A549 (cell line): ENCODE data around the gene TMEM108. TPM values are rescaled to one million over a fixed set of nuclear protein-coding genes. Genes with fewer than 3 reads are reported as not detected.

Experiments used
- ATAC-seq, 2 experiments: fragments of 200-7000 bp in 1 of 2; fragments of >200 bp in 1 of 2; cut with Nextera tagmentation in 1 of 2; cut with Tn5 transposase in 1 of 2; 3 replicates each; pipeline versions ENCODE4 v1.8.0 to v1.9.1; 2018 to 2020; ENCODE audit warnings: mild to moderate bottlenecking in 1 of 2, moderate library complexity in 1 of 2
- CTCF ChIA-PET: fragments of 300-600 bp; sonication (Branson Sonifier 250); formaldehyde crosslinking; extraction: SDS; loops from one replicate; lab custom pipeline; 2021; ENCODE audit warnings: antibody characterized with exemption, inconsistent platforms; lab: Yijun Ruan, JAX
- POLR2A ChIA-PET: fragments of 350-600 bp; formaldehyde crosslinking; extraction: SDS; loops from one replicate; lab custom pipeline; 2021; ENCODE audit warnings: antibody characterized with exemption, inconsistent platforms; lab: Yijun Ruan, JAX
- DNase-seq, 2 experiments: peaks; one replicate each; pipeline versions ENCODE4 v3.0.0 to v3.0.0-alpha.2; 2011 to 2016; ENCODE audit warnings: low read depth in 1 of 2, low spot score in 1 of 2
- FAIRE-seq: peaks from 2 replicates; lab custom pipeline; 2011; peaks lifted over from hg19 to GRCh38; lab: Jason Lieb, UNC
- H3K27ac ChIP-seq, 2 experiments: fragments of >200 bp; sonication (Bioruptor Twin); formaldehyde crosslinking; 3 replicates each; pipeline ENCODE4 v1.5.1; 2016 to 2017
- H3K4me1 ChIP-seq: fragments of >200 bp; sonication (Bioruptor Twin); formaldehyde crosslinking; 3 replicates; pipeline ENCODE4 v1.6.1; 2016
- H3K4me2 ChIP-seq: fragments of >200 bp; sonication (Bioruptor Twin); formaldehyde crosslinking; 3 replicates; pipeline ENCODE4 v1.6.1; 2016
- H3K4me3 ChIP-seq: fragments of >200 bp; sonication (Bioruptor Twin); formaldehyde crosslinking; 3 replicates; pipeline ENCODE4 v1.5.1; 2016
- H3K9me3 ChIP-seq: fragments of >200 bp; sonication (Bioruptor Twin); formaldehyde crosslinking; 3 replicates; pipeline ENCODE4 v1.6.1; 2016
- ATOH8 ChIP-seq: fragments of 250-450 bp; sonication (Bioruptor Pico); IDR thresholded peaks from 2 replicates; pipeline ENCODE4 v1.5.0; 2020; ENCODE audit warnings: low read depth, mild to moderate bottlenecking, moderate library complexity
- BHLHE40 ChIP-seq: IDR thresholded peaks from 2 replicates; pipeline ENCODE4 v1.6.1; 2012; ENCODE audit warnings: low read depth, low read length, inconsistent platforms
- CBX2 ChIP-seq: fragments of 200-600 bp; sonication (generic); IDR thresholded peaks from 2 replicates; pipeline ENCODE4 v1.6.1; 2016; ENCODE audit warnings: low read depth, mild to moderate bottlenecking, borderline replicate concordance
- CEBPB ChIP-seq, 2 experiments: fragments of >200 bp in 1 of 2; sonication (Bioruptor Twin) in 1 of 2; formaldehyde crosslinking in 1 of 2; IDR thresholded peaks; 2 replicates each; pipeline ENCODE4 v1.6.1; 2012 to 2016
- CTCF ChIP-seq: fragments of >200 bp; sonication (Bioruptor Twin); formaldehyde crosslinking; IDR thresholded peaks from 3 replicates; pipeline ENCODE4 v1.5.1; 2016
- FOSB ChIP-seq: fragments of 250-450 bp; sonication (Bioruptor Pico); IDR thresholded peaks from 2 replicates; pipeline ENCODE4 v1.5.0; 2020; ENCODE audit warnings: mild to moderate bottlenecking, moderate library complexity
- FOSL2 ChIP-seq, 2 experiments: fragments of 450-650 bp in 1 of 2; fragments of >200 bp in 1 of 2; sonication (Bioruptor Twin) in 1 of 2; formaldehyde crosslinking; IDR thresholded peaks; 2 replicates each; pipeline versions ENCODE4 v1.5.0 to v1.6.1; 2016 to 2020; ENCODE audit warnings: mild to moderate bottlenecking in 1 of 2, moderate library complexity in 1 of 2
- FOXS1 ChIP-seq: fragments of 250-450 bp; sonication (Bioruptor Pico); IDR thresholded peaks from 2 replicates; pipeline ENCODE4 v1.5.0; 2020; ENCODE audit warnings: mild to moderate bottlenecking, moderate library complexity
- GATA3 ChIP-seq: IDR thresholded peaks from 2 replicates; pipeline ENCODE4 v1.6.1; 2012; ENCODE audit warnings: borderline replicate concordance
- HOXA7 ChIP-seq: fragments of 250-450 bp; sonication (Bioruptor Pico); IDR thresholded peaks from 2 replicates; pipeline ENCODE4 v1.5.0; 2020; ENCODE audit warnings: mild to moderate bottlenecking, moderate library complexity
- HOXB13 ChIP-seq: fragments of 250-450 bp; sonication (Bioruptor Pico); IDR thresholded peaks from 2 replicates; pipeline ENCODE4 v1.5.0; 2020; ENCODE audit warnings: low read depth, mild to moderate bottlenecking, moderate library complexity
- HOXB5 ChIP-seq: fragments of 250-450 bp; sonication (Bioruptor Pico); IDR thresholded peaks from 2 replicates; pipeline ENCODE4 v1.5.0; 2020; ENCODE audit warnings: mild to moderate bottlenecking, moderate library complexity
- KDM1A ChIP-seq: fragments of 200-600 bp; sonication (generic); IDR thresholded peaks from 2 replicates; pipeline ENCODE4 v1.6.1; 2016; ENCODE audit warnings: low read depth, mild to moderate bottlenecking
- KDM5A ChIP-seq: fragments of 200-600 bp; sonication (generic); IDR thresholded peaks from 2 replicates; pipeline ENCODE4 v1.6.1; 2016; ENCODE audit warnings: antibody characterized with exemption, mild to moderate bottlenecking
- MAFK ChIP-seq: fragments of 450-650 bp; IDR thresholded peaks from 2 replicates; pipeline ENCODE4 v1.6.1; 2014; ENCODE audit not compliant: partially characterized antibody
- NFE2L2 ChIP-seq: fragments of 150-350 bp; conservative IDR thresholded peaks from 2 replicates; pipeline ENCODE4 v1.6.1; 2014; ENCODE audit warnings: low read length
- PBX3 ChIP-seq: IDR thresholded peaks from 2 replicates; pipeline ENCODE4 v1.6.1; 2012
- PHF8 ChIP-seq: fragments of 200-600 bp; sonication (generic); IDR thresholded peaks from 2 replicates; pipeline ENCODE4 v1.6.1; 2016; ENCODE audit warnings: low read depth, mild to moderate bottlenecking, antibody characterized with exemption, moderate library complexity, borderline replicate concordance
- POLR2A ChIP-seq: IDR thresholded peaks from 2 replicates; pipeline ENCODE4 v1.6.1; 2012; ENCODE audit warnings: mild to moderate bottlenecking, low read length
- RARB ChIP-seq: fragments of 250-450 bp; sonication (Bioruptor Pico); IDR thresholded peaks from 2 replicates; pipeline ENCODE4 v1.8.0; 2021; ENCODE audit warnings: mild to moderate bottlenecking, moderate library complexity
- REST ChIP-seq: fragments of 200-600 bp; sonication (generic); IDR thresholded peaks from 2 replicates; pipeline ENCODE4 v1.6.1; 2016; ENCODE audit warnings: antibody characterized with exemption, mild to moderate bottlenecking, moderate library complexity
- RNF2 ChIP-seq: fragments of 200-600 bp; sonication (generic); IDR thresholded peaks from 2 replicates; pipeline ENCODE4 v1.6.1; 2016; ENCODE audit warnings: low read depth, mild to moderate bottlenecking, antibody characterized with exemption, moderate library complexity, borderline replicate concordance
- SREBF2 ChIP-seq: fragments of 450-650 bp; IDR thresholded peaks from 2 replicates; pipeline ENCODE4 v1.6.1; 2014; ENCODE audit warnings: mild to moderate bottlenecking, moderate library complexity
- ZFP36 ChIP-seq: fragments of 450-650 bp; IDR thresholded peaks from 2 replicates; pipeline ENCODE4 v1.6.1; 2014; ENCODE audit warnings: borderline replicate concordance; ENCODE audit not compliant: partially characterized antibody
- ZNF302 ChIP-seq: fragments of 250-450 bp; sonication (Bioruptor Pico); IDR thresholded peaks from 2 replicates; pipeline ENCODE4 v1.9.0; 2021; ENCODE audit warnings: inconsistent platforms, mild to moderate bottlenecking, moderate library complexity
- ZSCAN20 ChIP-seq: fragments of 250-450 bp; sonication (Bioruptor Pico); IDR thresholded peaks from 2 replicates; pipeline ENCODE4 v1.8.0; 2022; ENCODE audit warnings: mild to moderate bottlenecking, moderate library complexity
- WGBS: methylation state at CpG from one replicate; pipeline ENCODE4 v1.1.6; 2017; ENCODE audit errors: missing lambda C conversion rate; 5-methylcytosine and 5-hydroxymethylcytosine counted together
- polyA plus RNA-seq, 4 experiments: library from polyadenylated mRNA; depleted of rRNA in 3 of 4; stranded (reverse); fragments of >200 nt; fragmentation: RNase III in 1 of 4; extraction: RNeasy Plus Mini Kit Qiagen cat#74134 plus additional on column Dnase treatment in 1 of 4; gene quantifications; 2 replicates in 3 of 4; 3 replicates in 1 of 4; pipeline ENCODE4 v1.2.3, GENCODE V29; 2011 to 2017

TMEM108 gene
- polyA plus RNA-seq, 2 of the 4 experiments (the other 2 are of a cell fraction), result not detected

GRCh38 chr3:133295199-133295901 lies 257.2 kb downstream of the TMEM108 start:
- Histone ChIP-seq H3K4me2 (no peak overlapping the region), H3K9me3 (no peaks in the 10 kb centered on the region), H3K27ac (no peak overlapping the region), H3K4me1 (no peaks in the 10 kb centered on the region), H3K4me3 (no peak overlapping the region)
- no peak for ATAC-seq
- FAIRE-seq, result no peak
- WGBS, result 27% methylated on average over 4 of the region's 4 CpGs
- ChIA-PET CTCF (no interaction called here), POLR2A (no interaction called here)
- TF ChIP-seq CTCF (no peak), KDM1A (no peak), FOXS1 (no peak), ATOH8 (CRISPR knock-in tag) (no peak), HOXB5 (CRISPR knock-in tag) (no peak), RARB (CRISPR knock-in tag) (no peak), NFE2L2 (no peak), PBX3 (no peak), HOXA7 (no peak), CEBPB (IDR thresholded peaks at IDR 0.05) (no peak), BHLHE40 (no peak)
- no peak for DNase-seq

- no peak for TF ChIP-seq ZFP36
- no peak for TF ChIP-seq ZSCAN20
- TF ChIP-seq SREBF2, result no peak
- no peak for TF ChIP-seq HOXB13
- no peak for TF ChIP-seq PBX3
- TF ChIP-seq PHF8, result no peak
- TF ChIP-seq RARB (CRISPR knock-in tag), result no peak
- no peak for TF ChIP-seq BHLHE40
- TF ChIP-seq REST, result no peak
- no peak for TF ChIP-seq MAFK
- TF ChIP-seq HOXB5 (CRISPR knock-in tag), result no peak
- no peak for TF ChIP-seq KDM1A
- no peak for TF ChIP-seq RNF2
- no peak for TF ChIP-seq ZNF302 (CRISPR knock-in tag)
- TF ChIP-seq FOSB, result no peak
- no peak for TF ChIP-seq GATA3
- no peak for TF ChIP-seq KDM5A
- no peak for TF ChIP-seq CBX2
- TF ChIP-seq POLR2A, result no peak
- no peak for TF ChIP-seq FOSL2 (IDR thresholded peaks at IDR 0.05)
- TF ChIP-seq FOSL2 (CRISPR knock-in tag; IDR thresholded peaks at IDR 0.05), result no peak
- TF ChIP-seq, all 56 proteins: peak for 0
- no peak overlapping the region for H3K4me3 ChIP-seq
- CTCF ChIA-PET, result no interaction called here
- H3K9me3 ChIP-seq, result no peaks in the 10 kb centered on the region
- WGBS, result 19% methylated on average over 5 of the region's 6 CpGs
- ATAC-seq (no peak), FAIRE-seq (no peak), DNase-seq (no peak)
- H3K27ac ChIP-seq, result no peak overlapping the region
- no peaks in the 10 kb centered on the region for H3K4me1 ChIP-seq
- POLR2A ChIA-PET, result no interaction called here
- no peak overlapping the region for H3K4me2 ChIP-seq
Measured at GRCh38 chr3:133295944-133296917, 258.0 kb downstream of the TMEM108 start.
